NCI-H1092 (cell line): ENCODE data around the gene ZNF783.
"Not testable (repeated sequence)": the region's sequence is repeated elsewhere in the genome, so short reads cannot be mapped to it uniquely, and the experiment has no call there.

Experiments
- DNase-seq: peaks from one replicate; lab custom pipeline; 2025; lab: John Stamatoyannopoulos, UW

The ZNF783 gene

GRCh38 chr7:149261829-149262617 is at the start of gene ZNF783:
TSS of gene ZNF783 (plus strand) at chr7:149262196. CDS start at chr7:149262334, 138 bp downstream.
- DNase-seq, result peak; percentile 83

DNA sequence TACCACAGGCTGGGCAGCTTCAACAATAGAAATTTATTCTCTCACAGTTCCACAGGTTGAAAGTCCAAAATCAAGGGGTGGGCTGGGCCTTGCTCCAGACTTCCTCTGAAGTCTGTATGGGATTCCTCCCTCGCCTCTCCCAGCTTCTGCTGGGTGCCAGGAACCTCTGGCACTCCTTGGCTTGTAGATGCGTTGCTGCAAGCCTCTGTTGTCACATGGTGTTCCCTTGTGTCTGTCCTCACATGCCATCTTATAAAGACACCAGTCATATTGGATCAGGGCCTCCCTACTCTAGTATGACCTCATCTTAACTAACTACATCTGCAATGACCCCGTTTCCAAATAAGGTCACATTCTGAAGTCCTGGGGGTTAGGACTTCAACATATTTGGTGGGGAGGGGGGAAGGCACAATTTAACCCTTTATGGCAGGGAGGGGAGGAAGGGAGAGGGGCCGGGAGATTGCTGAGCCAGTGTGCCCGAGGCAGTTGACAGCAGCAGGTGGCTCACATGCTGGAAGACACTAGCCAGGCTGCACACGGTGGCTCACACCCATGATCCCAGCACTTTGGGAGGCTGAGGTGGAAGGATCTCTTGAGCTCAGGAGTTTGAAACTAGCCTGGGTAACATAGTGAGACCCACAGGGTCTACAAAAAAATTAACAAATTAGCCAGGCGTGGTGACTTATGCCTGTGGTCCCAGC is 47.8 kb upstream of the ZNF783 start:
- DNase-seq, result no peak

DNA sequence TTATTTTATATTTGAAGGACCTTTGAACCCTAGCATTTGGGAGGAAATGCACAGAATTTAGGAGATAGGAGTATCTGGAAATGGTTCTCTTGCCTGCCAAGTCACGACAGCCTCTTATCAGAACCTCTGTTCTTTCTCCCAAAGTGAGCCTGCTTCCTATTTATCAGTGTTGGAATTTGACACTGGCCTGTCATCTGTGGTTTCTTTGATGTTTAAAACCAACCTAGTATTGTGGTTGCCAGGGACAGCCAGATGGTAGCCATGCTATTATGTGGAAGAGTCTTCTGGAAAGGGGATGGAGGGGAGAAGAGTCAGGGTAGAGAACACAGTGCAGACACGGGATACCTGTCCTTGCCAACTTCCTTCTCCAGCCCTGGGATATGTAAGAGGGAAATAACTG is 45.6 kb upstream of the ZNF783 start:
- DNase-seq, result no peak

DNA sequence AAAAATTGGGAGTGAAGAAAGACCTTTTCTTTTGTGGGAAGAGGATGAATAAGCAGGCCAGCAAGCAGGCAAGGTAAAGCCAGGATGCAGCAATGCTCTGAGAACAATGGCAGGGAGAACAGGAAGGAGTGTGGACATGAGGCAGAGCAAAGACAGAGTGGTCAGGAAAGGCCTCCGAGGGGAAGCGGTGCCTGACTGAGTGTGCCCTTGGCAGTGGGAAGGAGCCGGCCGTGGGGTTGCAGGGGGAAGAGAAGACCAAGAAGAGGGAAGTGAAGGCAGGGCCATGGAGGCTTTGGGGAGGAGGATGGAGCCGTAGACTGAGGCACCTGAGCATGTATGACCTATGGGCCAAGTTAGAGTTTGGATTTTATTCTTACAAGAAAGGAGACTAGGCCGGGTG is 44.4 kb upstream of the ZNF783 start:
- DNase-seq, result no peak

DNA sequence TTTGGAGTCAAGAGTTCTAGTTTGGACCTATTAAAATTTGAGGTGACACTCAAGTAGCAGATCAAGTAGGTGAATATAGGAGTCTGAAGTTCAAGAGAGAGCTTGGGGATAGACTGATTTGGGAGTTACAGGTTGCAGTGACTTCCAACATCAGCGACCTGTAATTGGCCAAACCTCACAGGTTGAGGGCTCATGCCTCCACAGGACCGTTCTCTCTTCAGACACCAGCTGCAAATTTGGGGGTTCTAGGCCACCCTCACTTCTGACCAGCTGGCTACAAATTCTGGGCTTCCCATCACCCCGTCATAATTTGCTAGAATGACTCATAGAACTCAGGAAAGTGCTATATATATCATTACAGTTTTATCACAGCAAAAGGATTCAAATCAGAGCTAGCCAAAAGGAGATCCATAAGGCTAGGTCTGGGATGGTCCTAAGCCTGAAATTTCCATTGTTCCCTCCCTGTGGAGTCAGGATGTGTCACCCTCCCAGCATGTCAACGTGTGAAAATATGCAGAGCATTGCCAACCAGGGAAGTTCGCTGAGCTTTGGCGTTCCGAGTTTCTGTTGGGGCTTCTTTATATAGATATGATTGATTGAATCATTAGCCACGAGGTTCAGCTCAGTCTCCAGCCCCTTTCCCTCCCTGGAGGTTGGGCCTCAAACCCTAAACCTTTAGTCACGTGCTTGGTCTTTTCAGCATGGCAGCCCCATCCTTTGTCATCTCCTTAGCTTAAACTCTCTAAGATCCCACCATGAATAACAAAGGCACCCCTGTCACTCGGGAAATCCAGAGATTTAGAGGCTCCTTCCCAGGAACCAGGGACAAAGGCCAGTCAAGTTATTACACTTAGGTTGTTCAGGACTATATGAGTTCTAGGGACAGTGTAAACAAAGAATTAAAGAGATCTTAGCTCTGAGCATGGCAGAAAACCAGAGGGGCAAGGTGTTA is 43.3 kb upstream of the ZNF783 start:
- no peak for DNase-seq

DNA sequence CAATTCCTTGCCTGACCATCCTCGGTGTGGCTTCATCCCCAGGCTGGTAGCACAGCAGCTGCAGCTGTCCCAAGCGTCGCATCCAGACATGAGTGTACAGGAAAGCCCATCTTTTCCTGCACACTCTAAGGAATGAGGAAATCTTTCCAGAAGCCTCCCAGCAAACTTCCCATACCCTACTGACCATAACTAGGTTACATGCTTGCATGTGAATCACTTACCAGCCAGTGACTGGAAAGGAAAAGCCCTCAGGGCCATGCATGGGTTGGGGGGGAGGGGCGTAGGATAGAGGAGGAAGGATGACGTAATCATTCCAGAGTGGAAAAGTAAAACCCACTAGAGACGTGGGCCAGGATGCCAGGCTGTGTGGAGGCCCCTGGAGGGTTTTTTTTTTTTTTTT is 41.5 kb upstream of the ZNF783 start:
- no peak for DNase-seq

DNA sequence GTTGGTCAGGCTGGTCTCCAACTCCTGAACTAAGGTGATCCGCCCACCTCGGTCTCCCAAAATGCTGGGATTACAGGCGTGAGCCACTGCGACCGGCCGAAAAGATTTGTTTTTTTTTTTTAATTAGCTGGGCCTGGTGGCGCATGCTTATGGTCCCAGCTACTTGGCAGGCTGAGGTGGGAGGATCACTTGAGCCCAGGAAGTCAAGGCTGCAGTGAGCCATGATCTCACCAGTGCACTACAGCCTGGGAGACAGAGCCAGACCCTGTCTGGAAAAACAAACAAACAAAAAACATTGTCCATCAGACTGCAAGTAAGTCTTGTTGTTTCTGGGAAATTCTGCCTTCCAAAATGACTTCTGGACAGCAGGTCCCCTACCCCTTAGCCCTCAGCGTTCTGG is 38.8 kb upstream of the ZNF783 start:
- no peak for DNase-seq

- no peak for DNase-seq
Observed at GRCh38 chr7:149223761-149224160, 38.2 kb upstream of the ZNF783 start.

- DNase-seq, result no peak
Observed at GRCh38 chr7:149224352-149224751, 37.6 kb upstream of the ZNF783 start.

DNA sequence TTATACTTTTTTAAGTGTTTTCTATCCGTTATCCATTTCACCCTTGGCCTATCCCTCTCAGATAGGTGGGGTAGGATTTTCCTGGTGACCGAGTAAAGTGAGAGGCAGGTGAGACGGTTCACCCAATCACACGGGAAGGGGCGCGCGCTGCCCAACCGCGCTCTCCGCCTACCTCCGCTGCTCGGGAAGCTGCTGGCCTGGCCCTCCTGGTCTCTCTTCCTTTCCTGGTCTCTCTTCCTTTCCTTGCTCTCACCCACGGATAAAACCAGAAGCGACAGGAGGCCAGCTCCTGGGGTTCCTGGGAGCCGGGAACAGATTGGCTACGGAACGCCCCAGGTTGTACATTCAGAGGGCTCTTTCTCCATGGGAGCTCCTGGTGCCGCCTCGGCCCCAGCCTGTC is 36.9 kb upstream of the ZNF783 start:
- no peak for DNase-seq

DNA sequence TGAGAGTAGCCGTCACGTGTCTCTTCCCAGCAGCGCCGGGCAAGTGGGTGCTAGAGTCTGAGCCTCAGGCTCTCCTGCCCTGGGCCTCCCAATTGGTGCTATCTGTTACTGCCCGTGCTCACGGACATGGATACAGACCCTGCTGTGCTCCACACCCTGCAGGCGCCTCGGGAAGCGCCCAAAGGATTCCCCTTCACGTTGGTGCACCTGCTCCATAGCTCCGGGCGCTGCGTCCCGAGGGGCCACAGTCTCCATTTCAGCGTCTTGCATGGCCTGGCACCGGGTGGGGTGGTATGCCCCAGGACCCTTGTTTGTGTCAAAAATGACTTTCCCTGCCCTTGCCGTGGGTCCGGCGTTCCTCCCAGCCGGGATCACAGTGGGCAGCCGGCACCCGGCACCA is 36.3 kb upstream of the ZNF783 start:
- no peak for DNase-seq

GRCh38 chr7:149226366-149226765 is 35.6 kb upstream of the ZNF783 start:
- DNase-seq, result not testable (repeated sequence)

DNA sequence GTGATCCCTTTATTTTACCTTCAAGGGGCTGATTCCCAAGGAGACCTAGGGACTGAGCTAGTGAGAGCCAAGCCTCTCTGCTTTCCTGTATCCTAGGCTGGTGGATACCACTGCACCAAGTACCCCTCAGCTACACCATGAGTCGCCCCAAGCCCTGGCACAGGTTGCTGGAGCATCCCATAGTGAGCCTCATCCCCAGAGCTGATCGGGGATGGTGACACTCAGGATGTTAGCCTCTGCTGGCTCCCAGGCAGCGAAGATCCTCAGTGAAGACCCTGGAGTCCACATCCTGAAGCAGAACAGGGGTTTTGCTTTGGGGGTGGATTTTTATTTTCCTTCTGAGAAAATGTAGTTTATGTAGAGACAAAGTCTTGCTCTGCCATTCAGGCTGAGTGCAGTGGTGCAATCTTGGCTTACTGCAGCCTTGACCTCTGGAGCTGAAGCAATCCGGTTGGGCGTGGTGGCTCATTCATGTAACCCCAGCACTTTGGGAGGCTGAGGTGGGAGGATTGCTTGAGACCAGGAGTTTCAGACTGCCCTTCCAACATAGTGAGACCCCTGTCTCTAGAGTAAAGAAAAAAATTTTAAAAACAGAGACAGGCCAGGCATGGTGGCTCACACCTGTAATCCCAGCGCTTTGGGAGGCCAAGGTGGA is 35.0 kb upstream of the ZNF783 start:
- DNase-seq, result no peak

- no peak for DNase-seq
Observed at GRCh38 chr7:149228831-149229471, 33.0 kb upstream of the ZNF783 start.

GRCh38 chr7:149229526-149229925 is 32.5 kb upstream of the ZNF783 start:
- DNase-seq, result no peak

DNA sequence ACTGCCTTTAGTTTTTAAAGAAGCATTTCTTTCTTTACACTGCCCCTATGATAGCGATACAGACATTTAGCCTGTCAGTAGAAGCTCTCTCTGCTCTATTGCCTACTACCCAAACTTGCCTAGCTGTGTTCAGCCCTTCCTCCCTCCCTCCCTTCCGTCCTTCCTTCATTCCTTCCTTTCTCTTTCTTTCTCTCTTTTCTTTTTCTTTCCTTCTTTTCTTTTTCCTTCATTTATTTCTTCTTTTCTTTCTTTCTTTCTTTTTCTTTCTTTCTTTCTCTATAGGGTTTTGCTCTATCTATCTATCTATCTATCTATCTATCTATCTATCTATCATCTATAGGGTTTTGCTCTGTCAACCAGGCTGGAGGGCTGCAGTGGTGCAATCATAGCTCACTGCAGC is 29.6 kb upstream of the ZNF783 start:
- DNase-seq, result no peak

- DNase-seq, result not testable (repeated sequence)
Observed at GRCh38 chr7:149233655-149234204, 28.3 kb upstream of the ZNF783 start.

GRCh38 chr7:149237502-149237901 is 24.5 kb upstream of the ZNF783 start:
- DNase-seq, result no peak

DNA sequence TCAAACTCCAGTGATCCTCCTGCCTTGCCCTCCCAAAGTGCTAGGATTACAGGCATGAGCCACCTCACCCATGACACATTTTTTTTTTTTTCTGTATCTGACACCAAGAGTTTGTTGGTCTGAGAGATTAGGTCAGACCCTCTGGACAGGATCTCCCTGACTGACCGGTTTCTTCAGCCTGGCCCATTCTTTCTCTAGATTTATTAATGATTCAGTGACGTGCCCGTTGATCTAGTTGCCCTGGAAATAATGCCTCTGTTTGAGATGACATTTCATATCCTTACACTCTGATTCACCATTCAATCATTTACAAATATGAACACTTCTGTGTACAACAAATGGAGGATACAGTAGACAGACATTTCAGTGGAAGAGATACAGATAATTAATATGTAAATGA is 23.9 kb upstream of the ZNF783 start:
- no peak for DNase-seq

- peak; percentile 87 for DNase-seq
Observed at GRCh38 chr7:149239345-149240143, 22.5 kb upstream of the ZNF783 start, which contains the start of gene ZNF212. TSS of gene ZNF212 (plus strand) at chr7:149239651. CDS start at chr7:149239779, 128 bp downstream.
